ENCODE measurements around the gene TMEM243.
A peak's percentile ranks its signal among the peaks of the same experiment; 100 is the strongest.
"Not testable (repeated sequence)": the region's sequence is repeated elsewhere in the genome, so short reads cannot be mapped to it uniquely, and the experiment has no call there.

TMEM243 gene

DNA sequence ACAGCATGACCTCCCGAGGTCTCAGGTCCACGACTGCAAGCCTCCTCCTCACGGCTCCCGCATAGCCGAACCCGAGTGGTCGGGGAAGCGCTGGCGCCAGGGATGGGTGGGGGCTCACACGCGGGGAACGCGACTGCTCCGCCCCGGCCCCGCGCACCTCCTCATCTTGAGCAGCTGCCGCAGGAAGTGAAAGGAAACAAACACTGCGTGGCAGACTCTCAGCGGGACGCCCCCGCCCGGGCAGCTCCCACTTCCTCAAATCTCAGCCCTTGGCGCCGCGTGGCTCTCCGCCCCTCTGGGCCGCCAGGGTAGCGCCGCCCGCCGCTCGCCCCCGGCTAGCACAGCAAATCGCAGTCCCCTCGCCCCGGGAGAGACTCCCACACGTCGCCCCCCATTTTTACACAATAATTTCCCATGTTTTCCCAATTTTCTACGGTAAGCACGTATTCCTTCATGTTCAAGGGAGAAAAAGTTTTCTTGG, at the start of gene TMEM243:
TMEM243 (minus strand) TSS at position 188 of the 481 bp plus-strand sequence. CDS start 229 bp downstream, outside the sequence.
- Histone ChIP-seq H3K4me1 (ENCODE audit: control insufficient read depth, insufficient read depth, low read length) (peaks cover 6% of the 10 kb centered on the region), H3K9me3 (ENCODE audit: control insufficient read depth, low read length) (no peaks in the 10 kb centered on the region), H3K4me3 (ENCODE audit: low read length) (peak within 1 kb of the TSS; percentile 87), H3K27me3 (ENCODE audit: control insufficient read depth, insufficient read depth, low read length) (peaks cover 7% of the 10 kb centered on the region), H3K9ac (ENCODE audit: low read length) (peak within 1 kb of the TSS; percentile 84), H3K36me3 (ENCODE audit: control insufficient read depth, insufficient read depth, low read length) (no peaks in the 10 kb centered on the region)

DNA sequence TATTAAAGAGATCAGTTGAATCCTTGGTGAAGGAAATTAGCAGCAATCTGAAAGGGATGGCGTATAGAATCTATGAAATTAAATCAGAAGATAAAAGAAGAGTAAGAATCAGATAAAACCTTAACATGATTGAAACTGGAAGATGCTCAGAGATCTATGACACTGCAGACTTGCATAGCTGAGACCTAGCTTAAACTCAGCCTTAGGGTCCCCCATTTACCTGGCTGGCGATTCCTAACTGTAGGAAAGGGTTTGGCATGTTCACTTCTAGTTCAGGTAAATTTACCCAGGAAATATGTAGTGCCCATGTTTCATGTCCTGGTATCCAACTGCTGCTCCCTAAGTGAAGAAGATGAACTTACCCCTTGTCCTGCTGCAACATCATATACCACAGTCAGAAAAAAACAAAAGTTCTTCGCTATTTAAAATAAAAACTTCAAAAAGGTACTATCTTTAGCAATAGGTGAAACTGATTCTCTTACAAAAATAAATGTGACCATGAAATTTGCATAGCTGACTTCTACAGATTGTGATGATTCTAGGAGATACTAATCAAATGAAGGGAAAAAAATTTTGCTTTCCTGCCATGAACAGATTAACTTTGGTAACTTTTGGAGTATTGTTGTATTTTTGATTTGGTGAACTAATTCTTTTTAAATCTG, 47.8 kb upstream of the TMEM243 start:
- H3K4me1 ChIP-seq (ENCODE audit: control insufficient read depth, insufficient read depth, low read length), result no peaks in the 10 kb centered on the region
- H3K9ac ChIP-seq (ENCODE audit: low read length), result no peak overlapping the region
- H3K36me3 ChIP-seq (ENCODE audit: control insufficient read depth, insufficient read depth, low read length), result no peaks in the 10 kb centered on the region
- no peak overlapping the region for H3K4me3 ChIP-seq (ENCODE audit: low read length)
- H3K9me3 ChIP-seq (ENCODE audit: control insufficient read depth, low read length), result no peaks in the 10 kb centered on the region
- no peaks in the 10 kb centered on the region for H3K27me3 ChIP-seq (ENCODE audit: control insufficient read depth, insufficient read depth, low read length)

GRCh38 chr7:87263537-87263936, 44.0 kb upstream of the TMEM243 start:
- H3K36me3 ChIP-seq (ENCODE audit: control insufficient read depth, insufficient read depth, low read length), result no peaks in the 10 kb centered on the region
- H3K4me1 ChIP-seq (ENCODE audit: control insufficient read depth, insufficient read depth, low read length), result no peaks in the 10 kb centered on the region
- H3K9me3 ChIP-seq (ENCODE audit: control insufficient read depth, low read length), result no peaks in the 10 kb centered on the region
- no peak overlapping the region for H3K9ac ChIP-seq (ENCODE audit: low read length)
- no peaks in the 10 kb centered on the region for H3K27me3 ChIP-seq (ENCODE audit: control insufficient read depth, insufficient read depth, low read length)
- no peak overlapping the region for H3K4me3 ChIP-seq (ENCODE audit: low read length)

GRCh38 chr7:87253589-87254087, 34.1 kb upstream of the TMEM243 start:
- H3K4me3 ChIP-seq (ENCODE audit: low read length), result no peak overlapping the region
- H3K9me3 ChIP-seq (ENCODE audit: control insufficient read depth, low read length), result no peaks in the 10 kb centered on the region
- H3K27me3 ChIP-seq (ENCODE audit: control insufficient read depth, insufficient read depth, low read length), result no peaks in the 10 kb centered on the region
- H3K36me3 ChIP-seq (ENCODE audit: control insufficient read depth, insufficient read depth, low read length), result no peaks in the 10 kb centered on the region
- no peak overlapping the region for H3K9ac ChIP-seq (ENCODE audit: low read length)
- no peaks in the 10 kb centered on the region for H3K4me1 ChIP-seq (ENCODE audit: control insufficient read depth, insufficient read depth, low read length)

DNA sequence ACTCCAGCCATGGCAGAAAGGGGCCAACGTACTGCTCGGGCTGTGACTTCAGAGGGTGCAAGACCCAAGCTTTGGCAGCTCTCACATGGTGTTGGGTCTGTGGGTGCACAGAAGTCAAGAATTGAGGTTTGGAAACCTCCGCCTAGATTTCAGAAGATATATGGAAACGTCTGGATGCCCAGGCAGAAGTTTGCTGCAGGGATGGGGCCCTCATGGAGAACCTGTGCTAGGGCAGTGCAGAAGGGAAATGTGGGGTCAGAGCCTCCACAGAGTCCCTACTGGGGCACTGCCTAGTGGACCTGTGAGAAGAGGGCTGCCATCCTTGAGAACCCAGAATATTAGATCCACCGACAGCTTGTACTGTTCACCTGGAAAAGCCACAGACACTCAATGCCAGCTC, 26.1 kb upstream of the TMEM243 start:
- H3K36me3 ChIP-seq (ENCODE audit: control insufficient read depth, insufficient read depth, low read length); H3K27me3 ChIP-seq (ENCODE audit: control insufficient read depth, insufficient read depth, low read length); H3K4me1 ChIP-seq (ENCODE audit: control insufficient read depth, insufficient read depth, low read length); H3K9ac ChIP-seq (ENCODE audit: low read length); H3K9me3 ChIP-seq (ENCODE audit: control insufficient read depth, low read length); H3K4me3 ChIP-seq (ENCODE audit: low read length): not testable (repeated sequence)

- H3K27me3 ChIP-seq (ENCODE audit: control insufficient read depth, insufficient read depth, low read length); H3K9ac ChIP-seq (ENCODE audit: low read length); H3K4me1 ChIP-seq (ENCODE audit: control insufficient read depth, insufficient read depth, low read length); H3K9me3 ChIP-seq (ENCODE audit: control insufficient read depth, low read length); H3K4me3 ChIP-seq (ENCODE audit: low read length); H3K36me3 ChIP-seq (ENCODE audit: control insufficient read depth, insufficient read depth, low read length): not testable (repeated sequence)
These were observed 19.0 kb upstream of the TMEM243 start for GRCh38 chr7:87238464-87239051.

DNA sequence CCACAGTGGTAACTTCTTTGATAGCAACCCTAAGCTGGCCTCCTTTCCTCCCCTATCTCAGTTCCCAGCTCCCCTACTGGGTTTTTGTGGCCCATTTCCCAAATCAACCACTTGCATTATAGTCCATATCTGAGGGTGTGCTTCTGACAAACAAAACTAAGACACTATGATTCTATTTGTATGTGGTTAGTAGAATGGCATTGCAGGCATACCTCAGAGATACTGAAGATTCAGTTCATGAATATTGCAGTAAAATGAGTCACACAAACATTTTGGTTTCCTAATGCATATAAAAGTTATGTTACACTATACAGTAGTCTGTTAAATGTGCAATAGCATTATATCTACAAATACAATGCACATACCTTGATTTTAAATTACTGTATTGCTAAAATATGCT, 15.4 kb upstream of the TMEM243 start:
- no peak overlapping the region for H3K9ac ChIP-seq (ENCODE audit: low read length)
- H3K4me3 ChIP-seq (ENCODE audit: low read length), result no peak overlapping the region
- no peaks in the 10 kb centered on the region for H3K4me1 ChIP-seq (ENCODE audit: control insufficient read depth, insufficient read depth, low read length)
- no peaks in the 10 kb centered on the region for H3K36me3 ChIP-seq (ENCODE audit: control insufficient read depth, insufficient read depth, low read length)
- no peaks in the 10 kb centered on the region for H3K27me3 ChIP-seq (ENCODE audit: control insufficient read depth, insufficient read depth, low read length)
- H3K9me3 ChIP-seq (ENCODE audit: control insufficient read depth, low read length), result no peaks in the 10 kb centered on the region

DNA sequence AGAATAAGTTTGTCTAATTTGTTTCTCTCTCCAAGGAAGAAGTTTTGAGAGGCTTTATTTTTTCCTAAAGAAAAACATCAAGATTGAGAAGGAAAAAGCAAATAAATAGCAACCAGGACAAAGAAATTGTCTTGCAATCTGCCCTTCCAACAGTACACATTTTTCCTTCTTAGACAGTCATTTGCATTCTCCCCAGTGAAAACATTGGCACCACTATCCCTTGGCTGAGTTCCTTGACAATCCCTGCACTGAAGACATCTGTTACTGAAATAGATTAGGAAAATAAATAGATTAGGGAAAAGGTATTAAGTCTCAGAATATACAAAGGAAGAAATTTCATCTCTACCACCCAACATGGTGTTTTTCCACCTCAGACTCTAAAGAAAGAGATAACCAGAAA, 12.2 kb upstream of the TMEM243 start:
- H3K9ac ChIP-seq (ENCODE audit: low read length), result no peak overlapping the region
- no peaks in the 10 kb centered on the region for H3K9me3 ChIP-seq (ENCODE audit: control insufficient read depth, low read length)
- H3K36me3 ChIP-seq (ENCODE audit: control insufficient read depth, insufficient read depth, low read length), result no peaks in the 10 kb centered on the region
- H3K4me3 ChIP-seq (ENCODE audit: low read length), result no peak overlapping the region
- no peaks in the 10 kb centered on the region for H3K27me3 ChIP-seq (ENCODE audit: control insufficient read depth, insufficient read depth, low read length)
- H3K4me1 ChIP-seq (ENCODE audit: control insufficient read depth, insufficient read depth, low read length), result no peaks in the 10 kb centered on the region

- Histone ChIP-seq H3K4me1 (ENCODE audit: control insufficient read depth, insufficient read depth, low read length) (no peaks in the 10 kb centered on the region), H3K9ac (ENCODE audit: low read length) (no peak overlapping the region), H3K36me3 (ENCODE audit: control insufficient read depth, insufficient read depth, low read length) (no peaks in the 10 kb centered on the region), H3K4me3 (ENCODE audit: low read length) (no peak overlapping the region), H3K27me3 (ENCODE audit: control insufficient read depth, insufficient read depth, low read length) (peaks cover 4% of the 10 kb centered on the region), H3K9me3 (ENCODE audit: control insufficient read depth, low read length) (no peaks in the 10 kb centered on the region)
These were observed 11.7 kb upstream of the TMEM243 start for GRCh38 chr7:87231258-87231657.

- Histone ChIP-seq H3K27me3 (ENCODE audit: control insufficient read depth, insufficient read depth, low read length) (peaks cover 10% of the 10 kb centered on the region), H3K9me3 (ENCODE audit: control insufficient read depth, low read length) (no peaks in the 10 kb centered on the region), H3K4me3 (ENCODE audit: low read length) (no peak overlapping the region), H3K9ac (ENCODE audit: low read length) (no peak overlapping the region), H3K36me3 (ENCODE audit: control insufficient read depth, insufficient read depth, low read length) (no peaks in the 10 kb centered on the region), H3K4me1 (ENCODE audit: control insufficient read depth, insufficient read depth, low read length) (peaks cover under 1% of the 10 kb centered on the region)
These were observed 7.0 kb upstream of the TMEM243 start for GRCh38 chr7:87226495-87226894.

DNA sequence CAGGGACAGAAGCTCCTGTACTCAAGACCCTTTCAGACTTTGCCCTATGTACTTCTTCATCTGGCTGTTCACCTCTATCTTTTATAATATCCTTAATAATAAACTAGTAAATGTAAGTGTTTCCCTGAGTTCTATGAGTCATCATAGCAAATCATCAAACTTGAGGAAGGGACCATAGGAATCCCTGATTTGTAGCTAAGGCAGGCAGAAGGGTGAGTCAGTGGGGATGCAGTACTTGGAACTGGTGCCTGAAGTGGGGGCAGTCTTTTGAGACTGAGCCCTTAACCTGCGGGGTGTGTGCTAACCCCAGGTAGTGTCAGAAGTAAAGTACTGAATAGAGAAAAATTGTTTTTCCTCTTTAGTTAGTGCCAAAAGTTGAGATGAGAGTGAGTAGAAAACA, 6.2 kb upstream of the TMEM243 start:
- Histone ChIP-seq H3K4me1 (ENCODE audit: control insufficient read depth, insufficient read depth, low read length) (peaks cover 6% of the 10 kb centered on the region), H3K9me3 (ENCODE audit: control insufficient read depth, low read length) (no peaks in the 10 kb centered on the region), H3K27me3 (ENCODE audit: control insufficient read depth, insufficient read depth, low read length) (peaks cover 10% of the 10 kb centered on the region), H3K4me3 (ENCODE audit: low read length) (no peak overlapping the region), H3K36me3 (ENCODE audit: control insufficient read depth, insufficient read depth, low read length) (no peaks in the 10 kb centered on the region), H3K9ac (ENCODE audit: low read length) (no peak overlapping the region)

DNA sequence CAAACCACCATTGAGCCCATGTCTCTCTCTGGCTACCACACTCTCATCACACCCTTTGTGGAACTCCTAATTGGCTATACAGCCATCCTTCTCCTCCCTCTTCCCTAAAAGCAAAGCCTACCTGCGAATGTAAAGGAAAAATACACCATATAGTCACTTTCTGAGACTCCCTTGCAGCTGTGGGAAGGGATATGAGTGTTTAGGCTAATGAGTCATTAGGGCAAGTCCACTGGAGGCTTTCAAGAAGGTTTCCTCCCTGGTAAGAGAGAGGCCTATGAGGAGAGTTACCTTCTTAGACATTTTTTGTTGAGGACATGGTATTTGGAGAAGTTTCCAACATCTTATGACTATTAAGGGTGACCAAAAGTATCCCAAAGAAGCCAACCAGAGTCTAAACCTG, 4.1 kb upstream of the TMEM243 start:
- Histone ChIP-seq H3K36me3 (ENCODE audit: control insufficient read depth, insufficient read depth, low read length) (no peaks in the 10 kb centered on the region), H3K4me1 (ENCODE audit: control insufficient read depth, insufficient read depth, low read length) (peaks cover 6% of the 10 kb centered on the region), H3K4me3 (ENCODE audit: low read length) (no peak overlapping the region), H3K9me3 (ENCODE audit: control insufficient read depth, low read length) (no peaks in the 10 kb centered on the region), H3K27me3 (ENCODE audit: control insufficient read depth, insufficient read depth, low read length) (peaks cover 10% of the 10 kb centered on the region), H3K9ac (ENCODE audit: low read length) (no peak overlapping the region)

All from mucosa of stomach (tissue), 1 donor.